T follicular helper cell (primary cell): ENCODE measurements around the gene CBY1.
"Not testable (repeated sequence)": the region's sequence is repeated elsewhere in the genome, so short reads cannot be mapped to it uniquely, and the experiment has no call there.

Source experiments
- DNase-seq: peaks from one replicate; pipeline ENCODE4 v3.0.0-alpha.2; 2020; ENCODE audit warnings: low read depth
- total RNA-seq, 2 experiments: gene quantifications; one replicate each; lab custom pipeline; 2026; lab: John Stamatoyannopoulos, UW

The CBY1 gene
- 3.8 to 10.5 reads per million in 2 experiments for total RNA-seq

DNA sequence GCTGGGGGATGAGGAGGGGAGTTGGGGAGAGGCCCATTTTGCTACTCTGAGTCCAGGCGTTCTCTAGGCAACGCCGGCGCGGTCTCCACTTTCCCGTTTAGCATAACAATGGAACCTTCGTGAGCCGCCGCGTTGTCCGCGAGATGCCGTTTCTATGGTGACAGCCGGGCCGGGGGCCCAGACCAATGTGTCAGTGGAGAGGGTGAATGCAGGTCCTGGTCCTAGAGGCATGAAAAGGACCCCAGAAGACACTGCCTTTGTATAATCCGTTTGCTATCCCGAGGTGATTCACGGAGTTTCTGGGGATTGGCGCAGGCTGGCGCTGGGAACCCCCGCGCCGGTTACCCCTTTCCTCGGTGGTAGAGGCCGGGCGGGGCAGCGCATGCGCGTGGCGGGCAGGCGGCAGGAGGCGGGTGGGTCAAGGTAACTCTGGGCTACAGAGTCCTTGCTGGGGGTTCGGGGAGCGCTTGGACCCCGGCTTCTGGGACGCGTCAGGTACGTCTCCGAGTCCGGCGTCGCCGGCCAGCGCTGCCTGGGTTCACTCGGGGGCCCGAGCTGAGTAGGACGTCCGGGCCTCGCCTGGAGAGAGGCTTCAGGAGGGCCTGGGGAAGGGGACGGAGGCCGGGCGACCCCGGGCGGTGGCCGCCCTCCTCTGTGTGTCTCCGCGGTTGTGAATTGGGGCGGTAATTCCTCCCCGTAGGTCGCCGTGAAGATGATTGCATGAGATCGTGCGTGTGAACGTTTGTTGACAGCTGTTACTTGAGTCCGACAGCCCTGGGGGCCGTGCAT, at the start of gene CBY1, which contains the start of gene FAM227A:
Gene CBY1, plus strand, starts transcription at position 383 of the 789 bp plus-strand sequence. CDS start 11,417 bp downstream, outside the sequence.
Gene FAM227A, minus strand, starts transcription at position 137 of the 789 bp plus-strand sequence. CDS start 6,224 bp downstream, outside the sequence.
- peak; percentile 74 for DNase-seq

DNA sequence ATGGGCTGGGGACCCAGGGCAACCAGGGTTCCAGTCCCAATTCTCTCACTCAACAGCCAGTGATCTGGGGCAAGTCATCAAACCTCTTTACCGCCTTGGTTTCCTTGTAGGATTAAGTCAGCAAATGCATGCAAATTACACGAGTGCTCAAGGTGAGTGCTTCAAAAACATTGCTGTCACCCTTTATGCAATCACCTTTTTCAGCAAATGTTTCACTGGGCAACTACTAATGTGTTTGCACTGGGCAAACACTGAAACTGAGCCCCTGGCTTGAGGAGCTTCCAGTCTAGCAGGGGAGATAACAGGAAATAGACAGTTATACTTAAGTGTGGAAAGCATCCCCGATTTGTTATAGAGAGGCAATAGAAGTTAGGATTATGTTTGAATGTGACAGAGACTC, 48.8 kb upstream of the CBY1 start:
- no peak for DNase-seq

- DNase-seq, result no peak
Observed at GRCh38 chr22:38608992-38609750, 47.3 kb upstream of the CBY1 start.

- no peak for DNase-seq
Observed at GRCh38 chr22:38610234-38610633, 46.2 kb upstream of the CBY1 start.

- no peak for DNase-seq
Observed at GRCh38 chr22:38611559-38611958, 44.9 kb upstream of the CBY1 start.

- no peak for DNase-seq
Observed at GRCh38 chr22:38612217-38613006, 44.0 kb upstream of the CBY1 start.

DNA sequence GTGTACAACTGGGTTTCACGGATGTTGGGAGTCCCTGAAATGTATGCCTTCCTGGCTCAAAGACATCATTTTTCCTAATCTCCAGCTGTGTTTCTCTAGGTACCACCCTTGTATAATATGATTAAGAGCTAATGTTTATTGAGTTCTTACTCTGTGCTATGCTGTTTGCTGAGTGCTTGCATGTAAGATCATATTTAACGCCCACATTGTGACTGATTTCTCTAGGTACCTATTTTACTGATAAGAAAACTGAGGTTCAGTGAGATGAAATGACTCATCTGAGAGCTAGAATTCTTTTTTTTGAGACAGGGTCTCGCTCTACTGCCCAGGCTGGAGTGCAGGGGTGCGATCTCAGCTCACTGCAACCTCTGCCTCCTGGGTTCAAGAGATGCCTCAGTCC, 42.9 kb upstream of the CBY1 start:
- DNase-seq, result no peak

GRCh38 chr22:38614332-38615063, 41.9 kb upstream of the CBY1 start:
- DNase-seq, result no peak

GRCh38 chr22:38615064-38615405, 41.4 kb upstream of the CBY1 start:
- not testable (repeated sequence) for DNase-seq

GRCh38 chr22:38618258-38618657, 38.2 kb upstream of the CBY1 start:
- no peak for DNase-seq

GRCh38 chr22:38618682-38619081, 37.8 kb upstream of the CBY1 start:
- DNase-seq, result no peak

DNA sequence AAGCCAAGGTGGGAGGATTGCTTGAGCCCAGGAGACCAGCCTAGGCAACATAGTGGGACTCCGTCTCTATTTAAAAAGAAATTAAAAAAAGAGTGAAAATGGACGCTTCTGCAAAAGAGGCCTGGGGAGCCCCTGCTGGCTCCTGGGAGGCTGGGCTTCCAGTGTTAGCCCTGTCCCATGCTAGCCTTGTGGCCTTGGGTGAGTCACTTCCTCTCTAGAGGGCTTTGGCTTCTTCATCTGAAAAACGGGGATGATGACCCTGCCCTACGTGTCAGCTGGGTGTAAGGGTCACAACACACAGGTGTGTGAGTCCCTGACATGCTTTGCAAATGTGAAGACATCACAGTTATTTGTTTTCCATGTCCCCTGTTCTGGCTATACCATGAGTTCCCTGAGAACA, 33.1 kb upstream of the CBY1 start:
- DNase-seq, result no peak

DNA sequence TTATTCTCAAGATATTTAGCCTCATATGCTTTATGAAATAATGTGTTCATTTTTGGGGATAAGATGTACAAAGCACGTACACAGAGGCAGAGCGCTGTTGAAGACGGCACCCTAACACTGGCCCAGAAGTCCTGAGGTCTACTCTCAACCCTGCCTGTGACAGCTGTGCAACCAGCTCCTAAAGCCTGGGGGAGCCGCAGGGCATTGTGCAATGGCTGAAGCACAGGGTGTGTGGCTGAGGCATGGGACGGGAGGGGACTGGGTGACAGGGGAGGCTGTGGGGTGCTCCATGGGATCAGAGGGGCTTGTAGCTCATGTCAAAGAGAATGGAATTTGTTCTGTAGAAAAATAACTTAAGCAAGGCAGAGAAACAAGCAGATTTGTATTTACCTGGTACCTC, 28.0 kb upstream of the CBY1 start:
- no peak for DNase-seq

DNA sequence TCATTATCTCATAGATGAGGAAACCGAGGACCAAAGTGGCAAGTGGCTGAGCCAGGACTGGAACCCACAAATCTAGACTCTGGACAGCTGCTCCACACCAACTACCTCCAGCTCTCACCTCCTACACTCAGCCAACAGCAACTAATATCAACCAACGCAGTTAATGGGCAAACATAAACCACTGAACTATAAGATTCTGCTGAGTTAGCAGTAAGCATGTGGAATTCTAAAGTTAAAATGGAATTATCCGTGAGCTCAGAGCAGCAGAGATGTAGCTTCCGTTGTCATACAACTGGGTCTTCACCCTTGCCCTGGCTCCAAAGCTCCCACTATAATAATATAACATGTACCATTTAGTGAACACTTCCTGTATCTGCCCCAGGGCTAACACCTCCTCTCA, 27.3 kb upstream of the CBY1 start:
- no peak for DNase-seq

DNA sequence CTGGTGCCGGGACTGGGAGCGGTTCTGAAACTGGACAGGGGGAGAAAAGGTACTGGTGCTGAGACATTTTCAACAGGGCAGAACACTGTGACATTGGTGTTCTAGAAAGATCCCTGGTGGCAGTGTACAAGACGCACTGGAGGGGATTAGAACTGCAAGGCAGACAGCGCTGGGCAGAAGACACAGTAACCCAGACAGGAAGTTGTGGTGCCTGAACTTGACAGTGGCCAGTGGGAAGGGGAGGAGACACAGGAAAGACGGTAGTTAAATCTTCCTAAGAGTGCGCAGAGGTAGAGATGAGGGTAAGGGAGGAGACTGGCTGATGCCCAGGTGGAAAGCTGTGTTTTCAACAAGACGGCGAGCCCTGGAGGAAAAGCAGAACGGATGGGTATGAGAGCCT, 24.7 kb upstream of the CBY1 start:
- DNase-seq, result no peak

GRCh38 chr22:38632528-38632927, 23.9 kb upstream of the CBY1 start:
- DNase-seq, result no peak

DNA sequence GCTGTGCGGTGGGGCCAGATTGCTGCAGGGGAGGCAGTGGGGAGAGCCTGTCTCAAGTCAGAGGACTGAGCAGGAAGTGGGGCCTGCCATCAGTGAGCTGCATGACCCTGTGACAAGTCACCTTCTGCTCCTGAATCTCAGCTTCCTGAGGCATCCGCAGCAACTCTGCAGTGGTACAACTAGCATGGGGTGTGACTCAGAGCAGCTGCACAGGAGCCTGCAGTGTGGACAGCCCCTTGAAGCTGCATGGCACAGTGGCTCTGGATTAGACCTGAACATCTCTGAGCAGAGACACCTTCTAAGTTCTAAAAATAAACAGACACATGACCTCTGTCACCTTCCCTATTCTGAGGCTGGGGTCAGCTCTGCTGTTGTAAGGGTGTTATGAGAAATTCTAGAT, 18.2 kb upstream of the CBY1 start:
- DNase-seq, result no peak

DNA sequence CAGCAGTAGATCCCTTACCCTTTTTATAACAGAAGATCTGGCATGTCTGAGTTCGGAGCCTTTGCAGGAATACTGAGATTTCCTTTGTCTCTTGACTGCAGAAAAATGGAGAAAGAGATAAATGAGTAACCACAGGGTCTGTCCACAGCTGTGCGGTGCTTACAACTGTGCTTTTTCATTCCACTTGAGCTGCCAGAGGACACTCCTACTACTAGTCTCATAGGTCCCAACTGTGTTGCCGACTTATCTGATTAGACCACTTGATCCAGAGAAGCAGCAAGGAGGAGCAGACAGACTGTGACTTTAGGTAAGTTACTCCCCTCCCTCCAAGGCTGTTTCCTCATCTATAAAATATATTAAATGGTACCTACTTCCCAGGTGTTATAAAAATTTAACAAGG, 17.7 kb upstream of the CBY1 start:
- DNase-seq, result no peak

DNA sequence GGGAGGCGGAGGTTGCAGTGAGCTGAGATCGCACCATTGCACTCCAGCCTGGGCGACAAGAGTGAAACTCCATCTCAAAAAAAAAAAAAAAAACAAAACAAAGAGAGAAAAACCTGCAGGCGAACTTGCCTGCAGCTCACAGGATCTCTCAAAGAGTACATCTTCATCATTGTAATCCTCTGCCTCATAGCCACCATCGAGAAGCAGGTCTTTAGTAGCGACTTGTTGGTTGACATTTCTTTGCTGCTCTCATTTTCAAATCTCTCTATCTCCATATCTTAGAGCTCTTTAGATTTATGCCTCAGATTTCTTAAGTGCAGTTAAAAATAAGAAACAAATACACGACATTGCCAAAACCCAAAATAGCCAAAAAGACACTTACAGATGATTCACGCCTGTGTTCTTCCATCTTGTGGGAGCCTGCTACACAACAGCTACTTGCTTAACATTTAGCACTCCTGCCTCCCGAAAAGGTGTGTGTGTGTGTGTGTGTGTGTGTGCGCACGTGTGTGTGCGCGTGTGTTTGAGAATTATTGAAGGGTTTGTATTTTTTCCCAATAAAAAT, 14.9 kb upstream of the CBY1 start:
- DNase-seq, result no peak

- not testable (repeated sequence) for DNase-seq
Observed at GRCh38 chr22:38644245-38644644, 12.2 kb upstream of the CBY1 start.

- DNase-seq, result no peak
Observed at GRCh38 chr22:38645430-38645829, 11.0 kb upstream of the CBY1 start.
